Omental fat pad (tissue), 4 donors: ENCODE measurements around the gene WIPF3. TPM values are rescaled to one million over a fixed set of nuclear protein-coding genes. Genes with fewer than 3 reads are reported as not detected.

ENCODE experiments used
- ATAC-seq: fragments of 150-250 bp; one replicate; pipeline ENCODE4 v1.9.1; 2016; ENCODE audit warnings: mild to moderate bottlenecking, moderate library complexity; ENCODE audit not compliant: low FRiP score
- DNase-seq: peaks from one replicate; pipeline ENCODE4 v3.0.0-alpha.2; 2019; ENCODE audit warnings: low spot score
- small RNA-seq: library from RNA; depleted of rRNA; stranded (forward); fragments of <200 nt; gene quantifications from one replicate; pipeline ENCODE3, GENCODE V24; 2016
- total RNA-seq, 4 donors: library from RNA; depleted of rRNA; stranded (reverse); fragments of >200 nt; gene quantifications; one replicate each; pipeline ENCODE4 v1.1.0, GENCODE V29; 2016
- TF ChIP-seq, protein P1 (sequence below), 3 donors: fragments of 450-650 bp; IDR thresholded peaks; one replicate each; pipeline ENCODE4 v1.5.1; 2016 to 2017; ENCODE audit warnings: antibody characterized with exemption in 3 of 3, mild to moderate bottlenecking in 3 of 3, moderate library complexity in 2 of 3

The WIPF3 gene
- total RNA-seq, 4 donors from 2014 or later = 0.19 to 1.6 (median 0.37) TPM

DNA sequence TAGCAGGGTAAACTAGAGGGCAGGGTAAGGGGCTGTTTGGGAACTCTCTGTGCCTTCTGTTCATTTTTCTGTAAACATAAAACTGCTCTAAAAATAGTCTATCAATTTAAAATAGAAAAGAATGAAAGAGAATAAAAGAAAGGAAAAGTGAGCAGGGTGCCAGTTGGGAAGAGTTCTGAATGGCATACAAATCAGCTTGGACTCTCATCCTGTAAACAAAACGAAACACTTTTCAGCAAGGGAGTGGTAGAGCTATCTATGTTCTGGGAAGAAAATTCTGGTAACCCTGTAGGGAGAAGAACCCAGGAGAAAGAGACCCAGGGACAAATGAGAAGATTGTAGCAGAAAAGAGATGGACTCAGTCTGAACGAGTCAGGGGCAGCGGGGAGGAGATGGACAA, 158.7 kb downstream of the WIPF3 start:
- DNase-seq = no peak
- ATAC-seq = no peak
- TF ChIP-seq, protein P1, sequence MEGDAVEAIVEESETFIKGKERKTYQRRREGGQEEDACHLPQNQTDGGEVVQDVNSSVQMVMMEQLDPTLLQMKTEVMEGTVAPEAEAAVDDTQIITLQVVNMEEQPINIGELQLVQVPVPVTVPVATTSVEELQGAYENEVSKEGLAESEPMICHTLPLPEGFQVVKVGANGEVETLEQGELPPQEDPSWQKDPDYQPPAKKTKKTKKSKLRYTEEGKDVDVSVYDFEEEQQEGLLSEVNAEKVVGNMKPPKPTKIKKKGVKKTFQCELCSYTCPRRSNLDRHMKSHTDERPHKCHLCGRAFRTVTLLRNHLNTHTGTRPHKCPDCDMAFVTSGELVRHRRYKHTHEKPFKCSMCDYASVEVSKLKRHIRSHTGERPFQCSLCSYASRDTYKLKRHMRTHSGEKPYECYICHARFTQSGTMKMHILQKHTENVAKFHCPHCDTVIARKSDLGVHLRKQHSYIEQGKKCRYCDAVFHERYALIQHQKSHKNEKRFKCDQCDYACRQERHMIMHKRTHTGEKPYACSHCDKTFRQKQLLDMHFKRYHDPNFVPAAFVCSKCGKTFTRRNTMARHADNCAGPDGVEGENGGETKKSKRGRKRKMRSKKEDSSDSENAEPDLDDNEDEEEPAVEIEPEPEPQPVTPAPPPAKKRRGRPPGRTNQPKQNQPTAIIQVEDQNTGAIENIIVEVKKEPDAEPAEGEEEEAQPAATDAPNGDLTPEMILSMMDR (IDR thresholded peaks at IDR 0.05) = no peak

Small RNAs within 50 kb of the gene (small RNA-seq; reads per million reads assigned to genes)
- not detected for gene RF01210

Other genes with a start within 250 kb of the WIPF3 start
- gene PRR15, start 242.7 kb upstream of the WIPF3 start, total RNA-seq = 10 to 100 TPM in 1 of 4 donors, 1 to 10 TPM in 3; 2.7 to 24.4 (median 5.1) TPM
- gene SCRN1, start 183.3 kb downstream of the WIPF3 start, total RNA-seq = 10 to 100 TPM; 19.7 to 43.1 (median 31.0) TPM
- 10 to 100 TPM in 2 of 4 donors, 1 to 10 TPM in 2; 5.8 to 10.9 (median 9.1) TPM for gene FKBP14, start 220.2 kb downstream of the WIPF3 start, total RNA-seq
- gene PLEKHA8, start 221.9 kb downstream of the WIPF3 start, total RNA-seq = 10 to 100 TPM in 2 of 4 donors, 1 to 10 TPM in 2; 4.6 to 11.8 (median 8.1) TPM